H9 (cell line): Measurements from ENCODE around the gene KLHL2. TPM values are rescaled to one million over a fixed set of nuclear protein-coding genes. Genes with fewer than 3 reads are reported as not detected.
A peak's percentile ranks its signal among the peaks of the same experiment; 100 is the strongest.
"Not testable (repeated sequence)": the region's sequence is repeated elsewhere in the genome, so short reads cannot be mapped to it uniquely, and the experiment has no call there.

Experiments used
- DNase-seq: peaks from one replicate; pipeline ENCODE4 v3.0.0-alpha.2; 2017
- H2AFZ ChIP-seq: one replicate; pipeline ENCODE4 v1.6.1; 2013; ENCODE audit warnings: mild to moderate bottlenecking, low read length, control low read depth, moderate library complexity
- H2AK5ac ChIP-seq: 2 replicates; pipeline ENCODE4 v1.6.1; 2013; ENCODE audit warnings: low read length, control low read depth, mixed read lengths; ENCODE audit not compliant: insufficient read length
- H2BK120ac ChIP-seq: one replicate; pipeline ENCODE4 v1.6.1; 2013; ENCODE audit warnings: low read depth, mild to moderate bottlenecking, low read length, control low read depth, inconsistent platforms; ENCODE audit not compliant: poor library complexity, severe bottlenecking
- H2BK12ac ChIP-seq: 2 replicates; pipeline ENCODE4 v1.6.1; 2013; ENCODE audit warnings: low read length, control low read depth, mixed read lengths, low read depth; ENCODE audit not compliant: insufficient read length
- H2BK15ac ChIP-seq: 2 replicates; pipeline ENCODE4 v1.6.1; 2013; ENCODE audit warnings: low read depth, low read length, control low read depth
- H2BK20ac ChIP-seq: one replicate; pipeline ENCODE4 v1.6.1; 2013; ENCODE audit warnings: low read depth, mild to moderate bottlenecking, low read length, control low read depth, inconsistent platforms; ENCODE audit not compliant: poor library complexity, severe bottlenecking
- H2BK5ac ChIP-seq: 2 replicates; pipeline ENCODE4 v1.6.1; 2013; ENCODE audit warnings: low read length, control low read depth, mixed read lengths; ENCODE audit not compliant: insufficient read length
- H3K14ac ChIP-seq: 2 replicates; pipeline ENCODE4 v1.6.1; 2013; ENCODE audit warnings: low read length, control low read depth; ENCODE audit not compliant: insufficient read depth
- H3K18ac ChIP-seq: 2 replicates; pipeline ENCODE4 v1.6.1; 2013; ENCODE audit warnings: low read depth, mild to moderate bottlenecking, mixed read lengths, low read length, control low read depth; ENCODE audit not compliant: insufficient read length
- H3K23ac ChIP-seq: 2 replicates; pipeline ENCODE4 v1.6.1; 2013; ENCODE audit warnings: low read length, control low read depth, mixed read lengths, low read depth; ENCODE audit not compliant: insufficient read length
- H3K23me2 ChIP-seq: 2 replicates; pipeline ENCODE4 v1.6.1; 2013; ENCODE audit warnings: low read depth, mild to moderate bottlenecking, mixed read lengths, low read length, control low read depth; ENCODE audit not compliant: insufficient read length, poor library complexity, severe bottlenecking
- H3K27ac ChIP-seq: 2 replicates; pipeline ENCODE4 v1.5.1; 2013; ENCODE audit warnings: low read length, control low read depth, mixed read lengths, low read depth; ENCODE audit not compliant: insufficient read length
- H3K27me3 ChIP-seq: 2 replicates; pipeline ENCODE4 v1.6.1; 2013; ENCODE audit warnings: low read length, control low read depth, inconsistent platforms; ENCODE audit not compliant: insufficient read depth
- H3K4ac ChIP-seq: 2 replicates; pipeline ENCODE4 v1.6.1; 2013; ENCODE audit warnings: low read depth, mild to moderate bottlenecking, control low read depth, inconsistent platforms, low read length, moderate library complexity
- H3K4me1 ChIP-seq: 2 replicates; pipeline ENCODE4 v1.6.1; 2013; ENCODE audit warnings: low read length, control low read depth, inconsistent platforms; ENCODE audit not compliant: insufficient read depth
- H3K4me2 ChIP-seq: 2 replicates; pipeline ENCODE4 v1.6.1; 2013; ENCODE audit warnings: low read length, control low read depth, mixed read lengths; ENCODE audit not compliant: insufficient read length, insufficient read depth
- H3K56ac ChIP-seq: 2 replicates; pipeline ENCODE4 v1.6.1; 2013; ENCODE audit warnings: low read depth, mild to moderate bottlenecking, mixed read lengths, low read length, control low read depth; ENCODE audit not compliant: insufficient read length
- H3K79me1 ChIP-seq: 2 replicates; pipeline ENCODE4 v1.6.1; 2013; ENCODE audit warnings: low read depth, mild to moderate bottlenecking, moderate library complexity, low read length, control low read depth, inconsistent platforms; ENCODE audit not compliant: insufficient read depth, poor library complexity, severe bottlenecking
- H3K79me2 ChIP-seq: 2 replicates; pipeline ENCODE4 v1.6.1; 2013; ENCODE audit warnings: low read length, control low read depth, inconsistent platforms; ENCODE audit not compliant: insufficient read depth
- H3K9ac ChIP-seq: 2 replicates; pipeline ENCODE4 v1.6.1; 2013; ENCODE audit warnings: low read length, control low read depth, mixed read lengths; ENCODE audit not compliant: insufficient read length; ENCODE audit errors: extremely low read depth
- H3K9me3 ChIP-seq: one replicate; pipeline ENCODE4 v1.6.1; 2013; ENCODE audit warnings: low read depth, low read length, inconsistent platforms; ENCODE audit not compliant: control insufficient read depth
- H3T11ph ChIP-seq: one replicate; pipeline ENCODE4 v1.6.1; 2013; ENCODE audit warnings: mild to moderate bottlenecking, low read length, control low read depth, inconsistent platforms
- H4K20me1 ChIP-seq: one replicate; pipeline ENCODE4 v1.6.1; 2013; ENCODE audit not compliant: control insufficient read depth, insufficient read length, insufficient read depth
- H4K5ac ChIP-seq: 2 replicates; pipeline ENCODE4 v1.6.1; 2013; ENCODE audit warnings: low read depth, mild to moderate bottlenecking, mixed read lengths, low read length, control low read depth; ENCODE audit not compliant: insufficient read length
- H4K8ac ChIP-seq: replicated peaks from 2 replicates; pipeline ENCODE4 v1.6.1; 2013; ENCODE audit warnings: low read length, control low read depth, mixed read lengths, low read depth; ENCODE audit not compliant: insufficient read length
- H4K91ac ChIP-seq: 2 replicates; pipeline ENCODE4 v1.6.1; 2013; ENCODE audit warnings: low read depth, mild to moderate bottlenecking, moderate library complexity, mixed read lengths, low read length, control low read depth; ENCODE audit not compliant: insufficient read length
- H3K27ac Mint-ChIP-seq, 3 experiments: 2 replicates in 2 of 3; 3 replicates in 1 of 3; pipeline ENCODE4 v1.8.0; 2020 to 2021; ENCODE audit warnings: mixed read lengths in 3 of 3, mild to moderate bottlenecking in 1 of 3, moderate library complexity in 1 of 3
- H3K27me3 Mint-ChIP-seq: 2 replicates; pipeline ENCODE4 v1.8.0; 2021; ENCODE audit warnings: low read depth, mild to moderate bottlenecking, moderate library complexity, mixed read lengths
- H3K36me3 Mint-ChIP-seq, 3 experiments: 2 replicates in 2 of 3; 3 replicates in 1 of 3; pipeline ENCODE4 v1.8.0; 2020 to 2021; ENCODE audit warnings: low read depth in 3 of 3, mixed read lengths in 3 of 3; ENCODE audit not compliant: insufficient read depth in 1 of 3
- H3K4me1 Mint-ChIP-seq, 2 experiments: 2 replicates each; pipeline ENCODE4 v1.8.0; 2020; ENCODE audit warnings: mixed read lengths in 2 of 2
- H3K4me3 Mint-ChIP-seq, 2 experiments: 2 replicates in 1 of 2; 3 replicates in 1 of 2; pipeline ENCODE4 v1.8.0; 2020 to 2021; ENCODE audit warnings: mild to moderate bottlenecking in 2 of 2, mixed read lengths in 2 of 2, moderate library complexity in 1 of 2
- H3K9me3 Mint-ChIP-seq, 2 experiments: 2 replicates in 1 of 2; 3 replicates in 1 of 2; pipeline ENCODE4 v1.8.0; 2020; ENCODE audit warnings: mild to moderate bottlenecking in 2 of 2, mixed read lengths in 2 of 2, moderate library complexity in 1 of 2
- WGBS: extraction: QIAGEN DNeasy Blood & Tissue Kit; methylation state at CpG from one replicate; pipeline ENCODE4 v1.1.7; 2013; ENCODE audit warnings: missing lambda C conversion rate, low lambda C conversion rate, mixed read lengths; ENCODE audit not compliant: insufficient read length; ENCODE audit errors: extremely low coverage; 5-methylcytosine and 5-hydroxymethylcytosine counted together
- total RNA-seq: library from RNA; stranded (reverse); gene quantifications from 2 replicates; pipeline ENCODE4 v1.2.1, GENCODE V29; 2021

The KLHL2 gene
- total RNA-seq, 1 experiment from 2014 or later, result 14.3 TPM

DNA sequence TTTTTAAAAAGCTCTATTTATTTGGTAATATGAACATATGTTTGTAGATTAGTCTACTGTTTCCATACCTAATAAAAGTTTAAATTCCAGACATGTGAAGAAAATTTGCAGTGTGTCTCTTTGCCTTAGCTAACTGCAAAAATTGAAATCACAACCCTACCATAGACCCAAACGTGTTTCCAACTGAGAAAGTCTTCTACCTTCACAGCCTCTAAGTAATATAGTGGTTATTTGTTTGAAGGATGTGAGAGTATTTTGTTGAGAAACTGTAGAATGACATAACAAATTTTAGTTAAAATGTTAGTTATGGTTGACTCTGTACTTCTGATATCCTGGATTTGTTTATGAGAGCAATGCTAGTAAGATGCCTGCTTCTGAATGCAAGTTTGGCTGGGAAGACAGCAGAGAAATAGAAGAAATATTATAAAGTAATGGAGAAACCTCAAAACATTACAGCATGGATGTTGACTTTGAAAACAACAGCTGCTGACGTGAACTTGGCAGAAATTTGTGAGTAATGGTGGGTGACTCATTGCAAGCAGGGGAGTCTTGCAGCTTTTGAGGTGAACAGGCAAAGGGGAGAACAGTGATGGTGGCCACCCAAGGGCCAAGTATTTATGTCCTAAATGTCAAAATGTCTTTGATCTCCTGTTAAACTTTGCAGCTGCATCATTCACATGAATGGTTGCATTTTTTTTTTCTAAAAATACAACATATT lies 7.8 kb downstream of the KLHL2 start:
- WGBS, result no CpG with 5 or more reads among the region's 2 CpGs
- not testable (repeated sequence) for H3K9me3 Mint-ChIP-seq

DNA sequence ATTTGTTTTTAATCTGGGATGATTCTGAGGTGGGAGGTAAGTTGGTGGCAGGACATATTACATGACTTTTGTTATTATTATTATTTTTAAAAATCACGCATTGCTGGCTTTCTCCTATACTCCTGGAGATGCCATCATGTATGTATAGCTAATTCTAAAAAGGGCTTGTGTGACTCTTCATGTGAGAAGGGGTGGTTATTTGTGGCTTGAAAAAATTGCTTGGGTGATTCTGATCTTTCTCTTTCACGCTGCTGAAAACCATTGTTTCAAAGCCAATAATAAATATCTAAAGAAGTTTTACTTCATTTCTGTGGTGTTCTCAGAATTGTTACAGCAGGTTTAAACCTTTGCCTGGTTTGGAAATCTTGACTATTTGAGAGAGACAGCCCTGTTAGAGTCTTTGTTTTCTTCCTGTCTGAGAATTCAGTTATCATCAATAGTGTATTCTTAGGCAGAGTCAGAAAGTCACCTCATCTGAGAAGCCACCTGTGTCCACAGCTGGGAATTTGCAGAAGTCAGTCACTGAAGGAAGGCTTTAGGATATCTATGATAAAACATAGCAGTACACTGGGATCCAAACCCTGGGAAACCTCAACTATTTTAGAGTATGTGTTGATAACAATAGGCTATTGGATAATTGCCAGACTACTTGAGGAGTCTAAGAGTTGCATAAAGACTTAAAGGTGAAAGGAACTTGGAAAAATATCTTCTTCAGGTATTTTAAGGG lies 8.6 kb downstream of the KLHL2 start:
- not testable (repeated sequence) for H3K9me3 ChIP-seq, H3K27me3 Mint-ChIP-seq, H2BK20ac ChIP-seq, H3K18ac ChIP-seq, H2BK5ac ChIP-seq, H3K9me3 Mint-ChIP-seq, H3K79me2 ChIP-seq, H2AK5ac ChIP-seq, H3K4me1 ChIP-seq, H4K5ac ChIP-seq, H3K4me2 ChIP-seq, H2BK12ac ChIP-seq, H4K20me1 ChIP-seq, H2BK120ac ChIP-seq, H3K27ac Mint-ChIP-seq, H3K14ac ChIP-seq, H3K79me1 ChIP-seq, H3K36me3 Mint-ChIP-seq, H3K27ac ChIP-seq, H3K9ac ChIP-seq, H3T11ph ChIP-seq, H4K91ac ChIP-seq, H3K23me2 ChIP-seq, H3K56ac ChIP-seq, H3K23ac ChIP-seq, H3K27me3 ChIP-seq, H3K4ac ChIP-seq, H2AFZ ChIP-seq, H3K4me3 Mint-ChIP-seq, H4K8ac ChIP-seq, DNase-seq, H2BK15ac ChIP-seq
- H3K4me1 Mint-ChIP-seq, result peaks cover 20 to 21% of the 10 kb centered on the region in 2 experiments
- WGBS, result no CpG with 5 or more reads among the region's 2 CpGs

More for the DNA sequence above, 7.8 kb downstream of the KLHL2 start:
- H3K27me3 Mint-ChIP-seq, H2AFZ ChIP-seq, H3K79me2 ChIP-seq, H3K18ac ChIP-seq, H2AK5ac ChIP-seq, H3K27me3 ChIP-seq, H4K91ac ChIP-seq, H2BK120ac ChIP-seq, H3K79me1 ChIP-seq, H3K27ac ChIP-seq, H2BK15ac ChIP-seq, H3K4me2 ChIP-seq, H3K14ac ChIP-seq, H2BK20ac ChIP-seq, H3K9ac ChIP-seq, H4K5ac ChIP-seq, H3K23me2 ChIP-seq, H3K9me3 ChIP-seq, H4K20me1 ChIP-seq, H4K8ac ChIP-seq, H3K4me1 ChIP-seq, H3K23ac ChIP-seq, H3K4ac ChIP-seq, H3K36me3 Mint-ChIP-seq, H2BK5ac ChIP-seq, H2BK12ac ChIP-seq, H3T11ph ChIP-seq, H3K56ac ChIP-seq, H3K4me3 Mint-ChIP-seq, DNase-seq: not testable (repeated sequence)
- Mint-ChIP-seq H3K27ac (peak overlapping the region in 1 of 3 experiments; percentile 31; a peak in 1 of 7 replicates), H3K4me1 (peaks cover 26 to 28% of the 10 kb centered on the region in 2 experiments)
